GM19463 (cell line): ENCODE measurements around the gene SFMBT1.

ENCODE experiments used
- ATAC-seq: cut with Tn5 transposase; IDR thresholded peaks from one replicate; pipeline ENCODE4 v1.9.1; 2021; ENCODE audit warnings: mild to moderate bottlenecking, moderate library complexity; ENCODE audit not compliant: unreplicated experiment

SFMBT1 gene

GRCh38 chr3:53003320-53003719, 42.6 kb downstream of the SFMBT1 start:
- no peak for ATAC-seq

DNA sequence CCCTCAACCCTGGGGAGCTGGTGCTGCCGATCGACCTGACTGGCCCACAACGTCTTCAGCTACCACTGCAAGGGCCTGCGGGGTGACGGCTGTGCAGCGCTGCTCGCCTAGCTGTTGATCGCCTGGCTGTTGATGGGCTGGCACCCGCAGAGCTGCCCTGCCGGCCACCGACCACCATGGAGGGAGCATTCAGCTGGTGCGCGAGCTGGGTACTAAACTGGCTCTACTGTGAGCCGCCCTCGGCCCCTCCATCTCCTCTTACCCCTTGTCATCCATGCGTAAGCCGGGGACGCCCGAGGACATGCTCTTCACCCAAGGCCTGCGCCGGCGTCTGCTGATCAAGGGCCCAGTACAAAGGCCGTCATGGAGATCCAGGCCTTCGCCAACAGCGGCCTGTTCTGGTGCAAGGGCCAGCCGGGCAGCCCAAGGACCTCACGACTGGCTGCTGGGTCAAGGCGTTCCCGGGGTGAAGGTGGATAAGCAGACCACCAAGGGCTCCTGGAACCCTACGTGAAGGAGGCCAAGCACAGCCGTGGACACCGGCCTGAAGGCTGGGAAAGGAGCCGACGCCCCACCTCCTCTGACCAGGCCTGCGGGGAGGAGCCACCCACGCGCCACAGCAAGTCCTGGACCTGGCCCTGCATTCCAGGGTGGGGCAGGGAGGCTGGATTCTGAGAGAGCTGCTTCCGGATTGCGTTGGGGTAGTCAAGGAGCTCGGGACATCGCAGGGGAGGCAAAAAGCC, 46.9 kb downstream of the SFMBT1 start:
- no peak for ATAC-seq

DNA sequence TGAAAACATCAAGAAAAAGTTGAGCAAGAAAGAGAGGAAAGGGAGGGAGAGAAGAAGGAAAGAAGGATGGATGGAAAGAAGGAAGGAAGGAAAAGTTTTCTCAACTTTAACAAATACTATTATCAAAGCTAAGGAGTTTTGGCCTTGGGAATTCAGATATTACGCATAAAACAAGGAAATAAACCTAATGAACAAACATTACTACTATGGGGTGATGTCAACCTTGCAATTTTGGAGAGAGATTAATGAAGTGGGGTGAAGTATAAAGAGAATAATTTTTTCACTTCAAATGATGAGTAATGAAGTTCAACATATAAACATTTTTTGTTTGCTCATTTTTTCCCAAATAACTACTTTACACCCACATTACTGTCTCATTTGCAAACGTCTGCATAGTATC, 55.2 kb downstream of the SFMBT1 start:
- no peak for ATAC-seq

DNA sequence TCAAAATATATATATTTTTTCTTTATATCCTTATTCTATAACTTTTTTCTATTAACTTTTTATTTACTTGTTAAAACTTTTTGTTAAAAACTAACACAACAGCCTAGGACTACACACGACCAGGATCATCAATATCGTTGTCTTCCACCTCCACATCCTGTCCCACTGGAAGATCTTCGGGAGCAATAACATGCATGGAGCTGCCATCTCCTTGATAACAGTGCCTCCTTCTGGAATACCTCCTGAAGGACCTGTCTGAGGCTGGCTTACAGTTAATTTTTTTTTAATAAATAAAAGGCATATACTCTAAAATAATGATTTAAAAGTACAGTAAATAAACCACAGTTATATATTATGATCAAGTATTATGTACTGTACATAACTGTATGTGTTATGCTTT, 58.9 kb downstream of the SFMBT1 start:
- ATAC-seq, result no peak

DNA sequence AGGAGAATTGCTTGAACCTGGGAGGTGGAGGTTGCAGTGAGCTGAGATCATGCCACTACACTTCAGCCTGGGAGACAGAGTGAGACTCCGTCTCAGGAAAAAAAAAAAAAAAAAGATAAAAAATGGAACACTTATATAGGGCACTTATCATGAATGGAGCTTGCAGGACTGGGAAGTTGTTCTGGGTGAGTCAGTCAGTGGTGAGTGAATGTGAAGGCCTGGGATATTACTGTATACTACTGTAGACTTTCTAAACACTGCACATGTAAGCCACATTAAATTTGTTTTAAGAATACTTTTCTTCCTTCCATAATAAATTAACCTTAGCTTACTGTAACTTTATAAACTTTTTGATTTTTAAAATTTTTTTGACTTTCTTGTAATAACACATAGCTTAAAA, 59.8 kb downstream of the SFMBT1 start:
- no peak for ATAC-seq

GRCh38 chr3:52983828-52984227, 62.0 kb downstream of the SFMBT1 start:
- peak; percentile 25 for ATAC-seq

DNA sequence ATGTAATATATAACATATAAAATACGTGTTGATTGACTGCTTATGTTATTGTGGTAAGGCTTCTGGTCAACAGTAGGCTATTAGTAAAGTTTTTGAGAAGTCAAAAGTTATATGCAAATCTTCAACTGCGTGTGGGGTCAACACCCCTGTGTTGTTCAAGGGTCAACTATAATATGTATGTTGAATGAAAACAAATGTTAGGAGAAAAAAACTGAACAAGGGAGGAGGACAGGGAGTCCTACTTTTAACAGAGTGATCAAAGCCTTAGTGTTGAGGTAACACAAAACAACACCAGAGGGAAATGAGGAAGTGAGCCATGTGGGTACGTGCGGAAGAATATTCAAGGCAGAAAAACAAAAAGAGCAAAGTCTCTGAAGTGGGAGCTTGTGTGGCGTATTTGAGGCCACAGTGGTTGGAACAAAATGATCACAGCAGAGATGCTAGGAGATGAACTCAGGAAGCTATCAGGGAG, 62.5 kb downstream of the SFMBT1 start:
- peak; percentile 82 for ATAC-seq

DNA sequence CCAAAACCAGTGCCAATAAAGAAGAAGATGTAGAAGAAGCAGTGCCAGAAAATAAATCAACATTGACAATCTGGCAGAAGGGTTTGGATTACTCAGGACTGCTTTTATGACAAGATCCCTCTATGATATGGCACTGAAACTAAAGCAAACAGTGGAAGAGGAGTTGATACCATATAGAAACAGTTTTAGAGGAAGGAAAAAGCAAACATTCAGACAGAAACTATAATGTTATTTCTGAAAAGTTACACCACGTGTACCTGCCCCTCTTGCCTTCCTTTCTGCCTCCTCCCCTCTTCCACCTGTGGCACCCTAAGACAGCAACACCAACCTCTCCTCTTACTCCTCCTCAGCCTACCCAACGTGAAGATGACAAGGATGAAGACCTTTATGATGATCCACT, 63.0 kb downstream of the SFMBT1 start:
- ATAC-seq, result no peak

- no peak for ATAC-seq
Observed at GRCh38 chr3:52979190-52979983, 66.5 kb downstream of the SFMBT1 start.

DNA sequence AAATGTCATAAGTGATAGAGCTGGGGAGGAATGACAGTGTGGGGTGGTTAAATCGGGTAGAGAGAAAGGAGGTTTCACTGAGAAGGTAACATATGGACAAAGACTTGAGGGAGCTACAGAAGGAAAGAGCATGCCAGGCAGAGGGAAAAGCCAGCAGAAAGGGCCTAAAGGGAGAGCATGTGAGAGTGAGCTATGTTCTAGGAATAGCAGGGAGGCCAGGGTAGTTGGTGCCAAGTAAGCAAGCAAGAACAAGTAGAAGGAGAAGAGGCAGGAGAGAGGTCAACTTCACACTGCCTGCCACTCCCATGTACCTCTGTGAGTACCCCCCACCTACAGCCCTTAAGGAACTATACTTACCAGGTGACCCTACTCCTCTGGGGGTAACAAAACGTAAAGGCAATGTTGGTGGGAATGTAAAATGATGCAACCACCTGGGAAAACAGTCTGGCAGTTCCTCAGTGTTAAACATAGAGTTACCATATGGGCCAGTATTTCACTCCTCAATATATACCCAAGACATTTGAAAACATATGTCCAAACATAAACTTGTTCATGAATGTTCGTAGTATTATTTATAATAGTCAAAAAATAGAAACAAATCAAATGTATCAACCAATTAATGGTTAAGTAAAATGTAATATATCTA, 67.6 kb downstream of the SFMBT1 start:
- no peak for ATAC-seq

DNA sequence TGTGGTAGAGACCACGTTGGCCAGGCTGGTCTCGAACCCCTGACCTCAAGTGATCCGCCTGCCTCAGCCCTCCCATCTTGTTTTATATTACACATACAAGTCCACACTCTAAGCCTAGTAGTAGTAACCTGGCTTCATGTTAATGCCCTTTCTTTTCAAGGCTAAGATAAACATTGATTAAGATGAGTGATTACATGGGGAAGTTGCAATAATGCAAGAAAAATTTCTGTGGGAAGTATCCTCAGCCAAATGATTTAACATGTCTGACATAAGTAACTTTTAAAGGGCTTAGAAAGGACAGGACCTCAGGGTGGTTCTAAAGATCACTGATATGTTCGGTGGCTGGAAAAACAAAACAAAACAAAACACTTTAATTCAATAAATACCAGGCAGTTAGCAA, 72.1 kb downstream of the SFMBT1 start:
- no peak for ATAC-seq

DNA sequence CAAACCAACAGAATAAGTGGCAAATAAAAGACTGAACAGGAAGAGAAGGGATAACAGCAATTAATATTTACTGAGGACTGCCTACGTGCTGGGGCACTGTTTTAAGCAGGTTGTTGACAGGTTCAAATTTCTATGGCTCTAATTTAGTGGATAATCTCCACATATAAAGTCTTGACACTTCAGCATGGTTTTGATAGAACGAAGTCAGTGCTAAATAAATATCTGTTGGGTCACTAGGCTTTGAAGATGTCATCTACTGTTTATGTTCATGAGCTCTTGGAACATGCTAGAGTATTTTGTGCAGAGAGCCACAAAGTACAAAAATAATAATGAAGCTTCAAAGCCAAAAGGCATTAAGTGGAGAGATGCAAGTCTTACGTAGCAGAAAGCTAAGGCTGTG, 74.0 kb downstream of the SFMBT1 start:
- no peak for ATAC-seq

DNA sequence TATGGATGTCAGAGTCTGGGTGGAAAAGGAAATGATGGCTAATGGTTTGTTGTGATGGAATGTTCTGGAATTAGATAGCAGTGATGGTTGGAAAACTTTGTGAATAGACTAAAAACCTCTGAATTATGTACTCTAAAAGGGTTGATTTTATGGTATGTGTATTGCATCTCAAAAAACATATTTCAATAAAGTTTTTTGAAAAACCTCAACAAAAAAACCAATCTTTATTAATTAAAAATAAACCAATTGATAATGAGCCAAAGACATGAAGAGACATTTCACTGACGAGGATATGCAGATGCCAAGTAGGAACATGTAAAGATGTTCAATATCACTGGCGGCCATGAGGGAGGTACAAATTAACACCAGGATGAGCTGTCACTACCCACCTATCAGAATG, 78.5 kb downstream of the SFMBT1 start:
- ATAC-seq, result no peak

DNA sequence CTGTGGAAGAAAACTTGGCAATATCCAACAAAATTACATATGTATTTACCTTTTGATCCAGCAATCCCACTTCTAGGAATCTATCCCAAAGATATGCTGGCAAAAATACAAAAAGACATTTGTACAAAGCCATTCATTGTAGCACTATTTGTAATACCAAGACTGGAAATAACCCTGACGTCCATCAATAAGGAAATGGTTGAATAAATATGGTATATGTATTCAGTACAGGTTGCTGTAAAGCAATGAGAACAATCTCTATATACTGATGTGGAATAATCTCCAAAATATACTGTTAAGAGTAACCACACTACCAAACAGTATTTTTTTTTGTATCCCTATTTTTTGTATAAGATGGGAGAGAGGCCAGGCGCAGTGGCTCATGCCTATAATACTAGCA, 83.7 kb downstream of the SFMBT1 start:
- ATAC-seq, result no peak

DNA sequence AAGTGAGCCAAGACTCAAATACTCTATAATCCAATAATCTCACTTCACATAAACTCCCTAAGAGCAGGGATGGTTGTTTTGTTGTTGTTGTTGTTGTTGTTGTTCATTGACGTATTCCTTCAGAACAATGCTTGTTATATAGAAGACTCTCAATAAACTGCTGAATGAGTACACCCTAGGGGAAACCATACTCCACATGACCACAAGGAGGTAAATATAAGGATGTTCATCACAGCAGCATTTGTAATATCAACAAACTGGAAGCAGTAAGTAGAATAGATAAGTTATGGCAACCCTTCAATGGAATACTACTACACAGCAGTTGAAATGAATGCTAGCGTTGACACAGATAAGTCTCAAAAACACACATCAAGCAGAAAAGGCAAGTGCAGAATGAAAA, 86.1 kb downstream of the SFMBT1 start:
- no peak for ATAC-seq

DNA sequence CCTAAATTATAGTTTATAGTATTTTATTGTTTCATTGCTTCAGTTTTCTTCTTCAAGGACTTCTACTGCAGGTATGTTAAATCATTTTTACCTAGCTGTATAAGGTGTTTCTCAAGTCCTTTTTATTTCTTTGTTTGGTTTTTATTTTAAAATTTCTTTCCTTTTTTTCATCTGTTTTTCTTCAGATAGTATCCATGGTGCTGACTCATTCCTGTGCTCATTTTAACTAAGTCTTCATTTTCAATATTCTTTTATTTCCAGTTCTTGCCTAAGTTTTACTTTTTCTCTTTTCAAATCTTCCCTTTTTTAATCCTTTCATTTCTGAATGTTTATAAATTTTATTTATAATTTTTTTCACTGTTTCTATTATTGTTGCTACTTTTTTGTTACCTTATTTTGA, 106.3 kb downstream of the SFMBT1 start:
- ATAC-seq, result no peak

DNA sequence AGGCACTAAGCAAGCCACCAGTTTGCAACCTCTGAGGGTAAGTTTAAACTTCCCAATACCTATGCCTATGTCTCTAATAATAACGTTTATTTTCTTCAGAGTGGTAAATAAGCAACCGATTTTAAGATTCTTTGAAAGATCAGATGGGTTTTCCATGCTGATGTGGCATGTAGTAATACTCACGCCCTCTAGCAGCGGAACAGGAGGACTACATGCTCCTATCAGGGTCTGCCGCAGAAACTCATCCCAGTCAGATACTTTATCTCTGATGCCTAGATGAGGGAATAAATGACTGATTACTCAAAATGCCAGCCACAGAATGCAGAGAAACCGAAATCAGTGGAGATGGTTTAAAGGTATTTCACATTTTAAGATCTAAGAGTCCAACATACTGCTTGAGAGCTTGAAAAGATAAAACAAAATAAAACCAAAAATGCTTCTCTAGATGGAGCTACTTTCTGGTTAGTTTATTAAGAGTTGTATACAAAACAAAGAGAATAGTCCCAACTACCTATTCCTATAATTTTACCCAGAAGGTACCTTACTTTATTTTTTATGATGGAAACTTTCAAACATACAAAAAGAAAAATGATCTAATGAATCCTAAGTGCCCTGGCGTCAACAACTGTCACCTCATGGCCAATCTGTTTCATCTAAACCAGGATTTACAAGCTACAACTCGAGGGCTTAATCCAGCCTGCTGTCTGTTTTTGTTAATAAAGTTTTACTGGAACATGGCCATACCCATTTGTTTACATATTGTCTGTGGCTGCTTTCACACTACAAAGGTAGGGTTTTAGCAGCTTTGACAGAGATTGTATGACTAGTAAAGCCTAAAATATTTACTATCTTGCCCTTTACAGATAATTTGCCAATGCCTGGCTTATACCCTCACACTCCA, 111.0 kb downstream of the SFMBT1 start:
- ATAC-seq, result no peak

GRCh38 chr3:52931889-52932288, 114.0 kb downstream of the SFMBT1 start:
- no peak for ATAC-seq

DNA sequence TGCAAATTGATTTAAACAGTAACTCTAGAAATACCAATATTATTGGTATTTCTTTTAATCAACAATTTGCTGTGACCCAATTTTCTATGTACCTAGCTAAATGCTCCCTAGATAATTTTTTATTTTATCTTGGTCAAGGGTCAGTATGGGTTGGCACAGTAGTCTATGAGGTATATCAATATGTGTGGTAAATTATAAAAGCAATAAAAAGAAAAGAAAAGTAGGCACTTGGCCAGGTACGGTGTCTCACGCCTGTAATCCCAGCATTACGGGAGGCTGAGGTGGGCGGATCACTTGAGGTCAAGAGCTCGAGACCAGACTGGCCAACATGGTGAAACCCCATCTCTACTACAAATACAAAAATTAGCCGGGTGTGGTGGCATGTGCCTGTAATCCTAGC, 114.5 kb downstream of the SFMBT1 start:
- ATAC-seq, result no peak

DNA sequence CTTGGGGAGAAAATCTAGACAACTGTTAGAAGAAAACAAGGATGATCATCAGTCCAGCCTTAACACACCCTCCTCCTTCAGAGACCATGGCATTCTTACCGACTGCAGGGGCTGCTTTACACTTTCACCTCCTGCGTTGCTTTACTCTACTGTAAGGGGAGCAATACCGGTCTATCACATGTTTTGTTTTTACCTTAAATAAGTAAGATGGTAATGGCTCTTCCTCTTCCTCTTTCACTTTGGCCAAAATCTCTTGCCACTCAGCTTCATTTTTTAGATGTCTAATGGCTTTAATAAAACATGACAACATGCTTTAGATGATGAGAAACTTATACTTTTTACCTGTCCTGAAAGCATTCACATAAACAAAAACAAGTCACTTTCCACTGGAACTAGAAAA, 115.1 kb downstream of the SFMBT1 start:
- ATAC-seq, result no peak

DNA sequence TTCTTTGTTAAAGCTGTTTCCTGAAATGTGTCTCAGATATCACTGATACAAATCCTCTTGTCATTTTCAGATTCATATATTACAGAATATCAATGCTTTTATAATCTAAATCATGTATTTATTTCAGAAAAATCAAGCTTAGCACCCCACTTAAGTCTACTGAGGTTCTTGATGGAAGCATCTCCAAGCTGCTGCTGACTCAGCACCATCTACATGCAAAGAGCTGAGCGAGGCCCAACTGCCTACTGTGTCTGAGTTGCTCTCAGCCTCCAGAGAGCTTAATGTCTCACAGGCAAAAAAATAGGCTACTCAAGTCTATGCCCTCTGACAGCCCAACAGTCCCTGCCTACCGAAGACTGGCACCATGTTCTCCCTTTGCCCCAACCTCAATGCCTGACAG, 119.3 kb downstream of the SFMBT1 start:
- ATAC-seq, result no peak
